Breast epithelium (tissue), 3 donors: ENCODE data around the gene MKRN2.

Experiments used
- CTCF ChIP-seq, 3 donors: fragments of 450-650 bp; IDR thresholded peaks; one replicate each; pipeline ENCODE4 v1.5.1; 2016 to 2017; ENCODE audit warnings: antibody characterized with exemption in 3 of 3, mild to moderate bottlenecking in 3 of 3, moderate library complexity in 3 of 3
- POLR2A ChIP-seq: fragments of 450-650 bp; IDR thresholded peaks from one replicate; pipeline ENCODE4 v1.6.1; 2016; ENCODE audit warnings: antibody characterized with exemption, mild to moderate bottlenecking, moderate library complexity
- POLR2AphosphoS5 ChIP-seq, 3 donors: sonication (generic); formaldehyde crosslinking; IDR thresholded peaks; one replicate each; pipeline ENCODE4 v1.6.1; 2017; ENCODE audit warnings: antibody characterized with exemption in 3 of 3

- TF ChIP-seq POLR2A (no peak), CTCF (IDR thresholded peaks at IDR 0.05) (no peak), POLR2AphosphoS5 (IDR thresholded peaks at IDR 0.05) (no peak)
Measured at GRCh38 chr3:12541625-12542024, 15.3 kb upstream of the MKRN2 start.
